ENCODE data around the gene TMEM131L.

TMEM131L gene

DNA sequence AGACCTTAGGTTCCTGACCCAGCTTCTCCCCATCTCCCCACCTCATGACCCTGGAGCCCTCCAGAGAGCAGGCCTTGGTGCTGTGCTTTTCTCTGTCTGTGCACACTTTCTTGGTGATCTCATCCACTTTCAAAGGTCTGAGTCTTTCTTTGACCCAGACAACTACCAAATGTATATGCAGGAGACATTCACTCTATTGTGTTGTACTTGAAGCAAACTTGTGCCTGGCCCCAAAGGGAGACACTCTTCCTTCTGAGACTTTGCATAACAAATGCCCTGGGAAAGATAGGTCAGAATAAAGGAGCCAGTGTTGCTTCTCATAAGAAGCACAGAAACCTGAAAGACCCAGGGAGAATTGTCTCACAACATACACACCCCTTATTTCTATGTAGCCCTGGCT, 163.6 kb downstream of the TMEM131L start:
- DNase-seq: no peak
- in situ Hi-C loops (cut with MboI; ENCODE audit: low pct_unique_long_range_greater_than_20kb, low sequenced_read_pairs): no loop called here

DNA sequence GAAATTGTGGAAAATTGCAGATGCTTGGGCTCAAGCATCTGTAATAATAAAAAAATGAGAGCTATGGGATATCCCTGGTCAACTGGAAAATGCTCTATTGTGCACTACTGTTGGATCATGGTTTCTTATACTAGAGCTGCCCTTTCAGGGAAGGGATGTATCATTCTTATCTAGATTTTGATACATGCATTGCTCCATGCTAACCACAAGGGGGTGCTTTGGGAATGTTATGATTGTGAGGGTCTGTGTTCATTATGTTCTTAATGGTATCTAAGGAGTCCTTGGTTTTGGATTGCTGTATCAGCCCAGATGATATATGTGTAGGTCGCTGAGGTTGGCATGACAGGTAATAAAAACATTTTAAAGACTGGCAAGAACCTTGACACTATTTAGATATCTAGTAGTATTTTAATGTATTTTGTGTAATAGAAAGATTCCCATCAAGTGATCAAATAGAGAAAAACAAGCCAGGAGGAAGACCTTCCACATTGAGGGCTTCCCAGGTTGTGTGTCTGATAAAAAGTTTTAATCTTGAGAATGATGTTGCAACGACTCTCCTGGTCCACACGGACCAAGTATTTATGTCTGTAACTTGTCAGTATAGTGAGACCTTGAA, 168.7 kb downstream of the TMEM131L start:
- peak; percentile 45 for DNase-seq
- in situ Hi-C loops (cut with MboI; ENCODE audit: low pct_unique_long_range_greater_than_20kb, low sequenced_read_pairs): no loop called here

DNA sequence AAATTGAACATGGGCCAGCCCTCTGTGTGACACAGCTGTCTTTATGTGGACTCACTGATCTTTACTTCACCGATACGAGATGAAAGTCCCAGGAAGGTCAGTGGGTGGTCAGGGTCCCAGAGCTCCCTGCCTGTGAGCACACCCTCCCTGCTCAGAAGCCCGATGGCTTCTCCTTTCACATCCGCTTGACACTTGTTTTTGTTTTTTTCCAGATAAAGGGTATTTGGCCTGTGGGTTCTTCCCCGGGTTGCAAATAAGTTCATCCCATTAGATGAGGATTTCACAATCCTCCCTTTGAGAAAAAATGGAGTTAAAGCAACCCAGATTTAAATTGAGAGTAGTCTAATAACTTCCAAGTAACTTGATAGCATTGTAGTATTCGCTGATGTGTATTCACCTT, 169.7 kb downstream of the TMEM131L start:
- in situ Hi-C loops (cut with MboI; ENCODE audit: low pct_unique_long_range_greater_than_20kb, low sequenced_read_pairs): no loop called here

DNA sequence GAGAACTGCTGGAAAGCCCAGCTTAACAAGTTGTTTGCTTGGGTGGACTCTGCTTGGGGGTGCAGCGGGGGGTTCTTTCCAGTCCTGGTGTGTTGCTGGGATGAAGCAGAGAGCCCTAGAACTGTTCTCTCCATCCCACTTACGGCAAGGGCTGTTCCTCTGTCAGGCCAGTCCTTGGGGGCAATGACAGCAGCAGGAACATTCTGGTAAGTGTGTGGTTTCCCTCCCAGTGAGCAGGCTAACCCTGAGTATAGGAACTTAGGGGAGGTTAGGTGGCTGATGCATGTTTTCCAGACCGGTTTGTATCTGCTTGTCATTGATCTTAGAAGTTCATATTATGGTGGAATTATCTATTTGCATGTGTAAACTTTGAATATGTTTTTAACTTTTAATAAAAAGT, 171.0 kb downstream of the TMEM131L start:
- in situ Hi-C loops (cut with MboI; ENCODE audit: low pct_unique_long_range_greater_than_20kb, low sequenced_read_pairs): no loop called here
- DNase-seq: no peak

More for the DNA sequence above, 169.7 kb downstream of the TMEM131L start:
- no peak for DNase-seq

DNA sequence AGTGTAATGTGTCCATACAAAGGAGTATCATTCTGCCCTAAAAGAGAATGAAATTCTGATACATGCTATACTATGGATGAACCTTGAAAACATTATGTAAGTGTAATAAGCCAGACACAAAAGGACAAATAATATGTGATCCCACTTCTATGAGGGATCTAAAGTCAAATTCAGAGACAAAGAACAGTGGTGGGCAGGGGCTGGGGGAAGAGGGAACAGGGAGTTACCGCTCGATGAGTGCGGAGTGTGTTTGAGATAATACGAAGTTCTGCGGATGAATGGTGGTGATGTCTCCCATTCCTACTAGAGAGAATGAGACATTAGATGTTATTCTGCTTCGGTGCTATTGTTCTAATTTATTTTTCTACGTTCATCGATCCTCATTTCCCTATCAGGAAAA, 171.9 kb downstream of the TMEM131L start:
- no peak for DNase-seq
- in situ Hi-C loops (cut with MboI; ENCODE audit: low pct_unique_long_range_greater_than_20kb, low sequenced_read_pairs): no loop called here

DNA sequence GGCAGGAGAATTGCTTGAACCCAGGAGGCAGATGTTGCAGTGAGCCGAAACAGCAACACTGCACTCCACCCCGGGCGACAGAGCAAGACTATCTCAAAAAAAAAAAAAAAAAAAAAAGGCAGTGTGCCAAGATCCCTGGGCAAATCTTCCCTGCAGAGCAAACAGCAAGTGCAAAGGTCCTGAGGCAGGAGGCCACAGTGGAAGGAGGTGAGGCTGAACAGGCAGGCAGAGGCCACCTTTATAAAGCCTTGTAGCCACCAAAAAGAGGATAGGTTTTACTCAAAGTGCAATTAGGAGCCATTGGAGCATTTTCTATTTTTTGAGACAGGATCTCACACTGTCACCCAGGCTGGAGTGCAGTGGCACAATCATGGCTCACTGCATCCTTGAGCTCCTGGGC, 172.8 kb downstream of the TMEM131L start:
- in situ Hi-C loops (cut with MboI; ENCODE audit: low pct_unique_long_range_greater_than_20kb, low sequenced_read_pairs): no loop called here
- DNase-seq: no peak

DNA sequence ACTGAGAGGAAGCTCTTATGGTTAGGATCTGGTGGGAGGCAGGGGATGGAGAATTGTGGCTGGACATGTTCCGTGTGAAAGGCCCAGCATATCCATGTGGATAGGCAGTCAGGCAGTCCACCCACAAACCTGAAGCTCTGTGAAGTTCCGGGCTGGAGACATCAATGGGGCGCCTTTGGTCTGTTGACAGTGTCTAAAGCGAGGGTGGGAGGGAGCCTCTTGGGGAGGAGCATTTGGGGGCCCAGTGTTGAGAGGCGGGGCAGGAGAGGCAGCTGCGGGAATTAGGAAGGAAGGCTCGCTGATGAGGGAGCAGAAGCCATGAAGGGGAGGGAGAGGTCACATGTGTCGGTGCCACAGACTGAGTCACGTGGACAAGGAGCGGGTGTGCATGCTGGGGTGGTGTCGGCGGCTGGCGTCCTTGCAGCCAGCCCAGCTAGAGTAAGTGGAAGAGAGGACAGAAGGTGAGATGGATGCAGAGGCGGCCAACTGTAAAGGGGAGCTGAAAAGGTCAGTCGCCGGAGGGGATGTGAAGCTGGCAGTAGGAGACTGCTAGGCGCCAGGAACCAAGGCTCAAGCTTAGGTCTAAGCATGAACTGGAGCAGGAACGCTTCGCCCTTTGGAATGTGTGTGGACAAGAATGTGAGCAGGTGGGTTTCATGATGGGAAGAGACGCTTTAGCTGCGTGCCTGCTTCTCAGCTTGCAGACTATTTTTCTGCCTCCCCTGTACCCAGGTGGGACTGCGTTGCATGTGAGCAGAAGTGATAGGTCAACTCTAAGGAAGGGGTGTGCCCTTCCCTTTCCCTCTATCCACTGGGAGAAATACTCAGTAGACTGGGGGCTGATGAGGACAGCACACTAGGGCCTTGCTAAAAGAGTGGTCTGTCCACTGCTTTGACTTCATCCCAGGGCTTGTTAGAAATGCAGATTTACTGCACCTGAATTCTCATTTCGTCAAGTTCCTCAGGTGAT, 174.0 kb downstream of the TMEM131L start:
- in situ Hi-C loops (cut with MboI; ENCODE audit: low pct_unique_long_range_greater_than_20kb, low sequenced_read_pairs): no loop called here
- no peak for DNase-seq

DNA sequence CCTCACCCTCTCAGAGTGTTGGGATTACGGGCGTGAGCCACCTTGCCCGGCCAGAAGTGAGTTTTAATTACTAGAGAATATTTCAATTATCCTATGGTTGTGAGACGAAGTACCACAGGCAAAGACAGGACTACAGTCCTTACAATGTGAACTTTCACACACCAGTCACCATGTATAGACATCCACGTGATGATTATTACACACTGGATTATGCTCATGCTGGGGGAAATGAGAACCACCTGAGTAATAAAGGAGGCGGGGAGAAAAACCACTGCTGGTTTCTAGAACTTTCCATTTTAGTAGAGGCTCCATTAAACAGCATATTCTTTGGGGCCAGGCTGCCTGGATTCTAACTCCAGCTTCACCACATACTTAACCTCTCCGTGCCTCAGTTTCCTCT, 175.4 kb downstream of the TMEM131L start:
- DNase-seq: no peak
- in situ Hi-C loops (cut with MboI; ENCODE audit: low pct_unique_long_range_greater_than_20kb, low sequenced_read_pairs): no loop called here

DNA sequence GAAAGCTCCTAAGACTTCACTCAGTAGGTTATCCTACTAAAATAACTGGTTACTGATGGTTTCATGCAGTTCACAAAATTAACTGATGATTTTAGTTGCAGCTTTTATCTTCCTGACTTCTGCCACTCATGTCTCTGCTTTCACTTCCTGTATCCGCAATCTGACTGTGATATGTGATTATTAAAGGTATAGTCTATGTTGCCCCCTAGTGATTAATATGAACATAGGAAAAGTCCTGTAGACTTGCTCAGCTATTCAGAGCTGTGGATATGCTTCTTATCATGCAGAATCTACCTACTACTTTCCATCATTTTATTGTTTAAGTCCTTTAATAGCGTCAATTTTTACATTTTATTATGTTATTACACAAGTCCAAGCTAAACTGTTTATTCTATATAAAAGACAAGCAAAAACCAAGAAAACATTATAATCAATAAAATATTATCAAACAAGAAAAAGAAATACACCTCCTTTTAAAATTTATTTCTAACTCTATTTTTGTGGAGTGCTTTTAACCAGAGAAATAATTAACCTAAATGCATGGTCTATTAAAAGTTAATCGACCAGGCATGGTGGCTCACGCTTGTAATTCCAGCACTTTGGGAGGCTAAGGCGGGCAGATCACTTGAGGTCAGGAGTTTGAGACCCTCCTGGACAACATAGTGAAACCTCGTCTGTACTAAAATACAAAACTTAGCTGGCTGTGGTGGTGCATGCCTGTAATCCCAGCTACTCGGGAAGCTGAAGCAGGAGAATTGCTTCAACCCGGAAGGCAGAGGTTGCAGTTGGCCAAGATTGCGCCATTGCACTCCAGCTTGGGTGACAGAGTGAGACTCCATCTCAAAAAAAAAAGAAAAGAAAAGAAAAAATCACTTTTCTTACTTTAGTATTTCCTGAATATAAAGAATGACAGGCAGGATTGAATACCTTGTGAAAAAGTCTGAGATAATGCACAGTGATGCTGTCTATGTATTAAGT, 177.5 kb downstream of the TMEM131L start:
- in situ Hi-C loops (cut with MboI; ENCODE audit: low pct_unique_long_range_greater_than_20kb, low sequenced_read_pairs): no loop called here
- peak; percentile 70 for DNase-seq

DNA sequence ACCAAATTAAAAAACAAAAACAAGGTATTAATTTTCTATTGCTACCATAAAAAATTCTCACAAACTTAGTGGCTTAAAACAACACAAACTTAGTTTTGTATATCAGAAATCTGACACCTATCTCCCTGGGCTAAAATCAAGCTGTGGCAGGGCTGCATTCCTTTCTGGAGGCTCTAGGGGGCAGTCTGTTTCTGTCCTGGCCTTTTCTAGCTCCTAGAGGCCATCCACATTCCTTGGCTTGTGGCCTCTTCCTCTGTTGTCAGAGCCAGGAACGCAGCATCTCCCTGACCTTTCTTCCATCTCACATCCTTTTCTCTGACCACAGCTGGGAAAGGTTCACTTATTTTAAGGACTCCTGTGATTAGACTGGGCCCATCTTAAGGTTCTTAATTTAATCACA, 179.0 kb downstream of the TMEM131L start:
- in situ Hi-C loops (cut with MboI; ENCODE audit: low pct_unique_long_range_greater_than_20kb, low sequenced_read_pairs): no loop called here
- DNase-seq: peak; percentile 60

DNA sequence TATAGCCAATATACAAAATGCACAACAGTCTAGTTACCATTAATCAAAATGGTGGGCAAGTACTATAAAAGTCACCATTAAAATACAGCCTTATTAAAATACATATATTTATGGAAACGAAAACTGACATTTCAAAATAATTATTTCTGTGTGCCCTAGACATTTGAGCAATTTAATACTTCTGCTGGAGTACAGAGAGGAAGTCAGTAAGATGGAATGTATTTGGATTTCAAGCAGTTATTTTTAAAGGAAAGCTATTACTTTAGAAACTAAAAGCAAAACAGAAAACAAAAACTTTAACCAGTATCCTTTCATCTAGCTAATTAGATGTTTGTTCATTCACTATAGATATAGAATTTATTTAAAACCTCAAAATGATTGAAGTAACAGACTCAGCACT, 180.1 kb downstream of the TMEM131L start:
- in situ Hi-C loops (cut with MboI; ENCODE audit: low pct_unique_long_range_greater_than_20kb, low sequenced_read_pairs): no loop called here
- DNase-seq: no peak

DNA sequence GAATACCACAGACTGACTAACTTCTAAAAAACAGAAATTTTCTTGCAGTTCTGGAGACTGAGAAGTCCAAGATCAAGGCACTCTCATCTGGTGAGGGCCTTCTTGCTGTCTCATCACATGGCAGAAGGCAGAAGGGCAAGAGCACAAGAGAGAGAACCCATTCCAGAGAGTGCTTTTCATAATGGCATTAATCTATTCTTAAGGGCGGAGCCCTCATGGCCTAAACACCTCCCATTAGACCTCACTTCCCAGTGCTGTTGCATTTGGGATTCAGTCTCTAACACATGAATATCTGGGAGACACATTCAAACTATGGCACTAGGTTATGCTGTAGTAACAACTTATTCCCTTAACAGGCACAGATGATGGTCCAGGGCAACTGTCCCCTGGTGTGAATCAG, 180.8 kb downstream of the TMEM131L start:
- no peak for DNase-seq
- in situ Hi-C loops (cut with MboI; ENCODE audit: low pct_unique_long_range_greater_than_20kb, low sequenced_read_pairs): no loop called here

DNA sequence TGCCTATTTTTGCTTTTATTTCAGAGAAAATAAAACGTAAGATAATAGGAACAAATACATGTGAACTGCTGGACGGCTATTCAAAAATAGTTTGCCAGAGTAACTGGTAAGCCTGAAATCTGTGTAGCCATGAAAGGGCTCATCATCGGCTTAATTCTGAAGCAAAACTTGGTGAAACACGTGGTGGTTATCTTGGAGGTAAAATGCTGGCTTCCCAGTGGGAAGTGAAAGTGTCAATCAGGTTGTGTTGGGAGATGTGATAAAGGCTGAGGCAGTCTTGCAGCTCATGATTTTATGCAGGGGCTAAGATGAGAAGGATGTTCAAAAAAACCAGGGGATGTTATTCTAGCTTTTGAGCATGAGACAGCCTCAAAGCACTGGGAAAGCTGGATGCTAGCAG, 181.8 kb downstream of the TMEM131L start:
- in situ Hi-C loops (cut with MboI; ENCODE audit: low pct_unique_long_range_greater_than_20kb, low sequenced_read_pairs): no loop called here
- no peak for DNase-seq

DNA sequence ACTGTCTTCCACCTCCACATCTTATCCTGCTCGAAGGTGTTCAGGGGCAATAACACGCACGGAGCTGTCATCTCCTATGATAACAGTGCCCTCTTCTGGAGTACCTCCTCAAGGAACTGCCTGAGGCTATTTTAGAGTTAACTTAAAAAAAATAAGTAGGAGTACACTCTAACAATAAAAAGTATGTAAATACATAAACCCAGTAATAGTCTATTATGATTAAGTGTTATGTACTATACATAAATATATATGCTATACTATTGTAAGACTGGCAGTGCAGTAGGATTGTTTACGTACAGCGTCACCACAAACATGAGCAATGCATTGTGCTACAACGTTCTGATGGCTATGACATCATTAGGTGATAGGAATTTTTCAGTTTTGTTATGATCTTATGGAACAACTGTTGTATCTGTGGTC, 183.4 kb downstream of the TMEM131L start:
- DNase-seq: peak; percentile 44
- in situ Hi-C loops (cut with MboI; ENCODE audit: low pct_unique_long_range_greater_than_20kb, low sequenced_read_pairs): no loop called here

DNA sequence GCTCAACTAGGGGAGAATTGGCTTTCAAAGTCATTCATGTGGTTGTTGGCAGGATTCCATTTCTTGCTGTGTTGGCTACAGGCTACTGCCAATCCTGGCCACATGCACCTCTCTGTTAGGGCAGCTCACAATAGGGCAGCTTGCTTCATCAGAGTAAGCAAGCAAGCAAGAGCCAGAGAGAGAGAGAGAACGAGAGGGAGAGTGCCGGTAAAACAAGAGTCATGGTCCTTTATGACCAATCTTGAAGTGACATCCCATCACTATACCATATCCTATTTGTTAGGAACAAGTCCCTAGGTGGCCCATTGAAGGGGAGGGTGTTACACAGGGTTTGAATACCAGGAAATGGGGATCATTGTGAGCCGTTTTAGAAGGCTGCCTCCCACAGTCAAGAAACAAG, 185.0 kb downstream of the TMEM131L start:
- in situ Hi-C loops (cut with MboI; ENCODE audit: low pct_unique_long_range_greater_than_20kb, low sequenced_read_pairs): no loop called here
- DNase-seq: no peak

DNA sequence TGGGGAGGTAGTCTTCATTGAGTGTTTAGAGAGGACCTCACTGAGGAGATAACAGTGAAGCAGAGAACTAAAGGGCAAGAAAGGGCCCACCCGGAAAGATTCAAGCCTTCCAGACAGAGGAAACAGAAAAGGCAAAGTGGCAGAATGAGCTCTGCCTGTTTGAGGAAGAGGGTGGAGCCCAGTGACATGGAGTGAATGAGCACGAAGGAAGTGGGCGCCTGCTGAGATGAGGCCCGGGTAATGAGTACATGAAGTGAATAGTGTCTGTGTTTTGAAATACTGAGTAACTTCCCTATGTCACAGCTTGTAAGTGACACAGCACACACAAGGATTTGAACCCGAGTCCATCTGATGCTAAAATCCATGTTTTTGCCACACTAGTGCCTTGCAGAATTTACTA, 185.4 kb downstream of the TMEM131L start:
- DNase-seq: peak; percentile 86
- in situ Hi-C loops (cut with MboI; ENCODE audit: low pct_unique_long_range_greater_than_20kb, low sequenced_read_pairs): no loop called here

DNA sequence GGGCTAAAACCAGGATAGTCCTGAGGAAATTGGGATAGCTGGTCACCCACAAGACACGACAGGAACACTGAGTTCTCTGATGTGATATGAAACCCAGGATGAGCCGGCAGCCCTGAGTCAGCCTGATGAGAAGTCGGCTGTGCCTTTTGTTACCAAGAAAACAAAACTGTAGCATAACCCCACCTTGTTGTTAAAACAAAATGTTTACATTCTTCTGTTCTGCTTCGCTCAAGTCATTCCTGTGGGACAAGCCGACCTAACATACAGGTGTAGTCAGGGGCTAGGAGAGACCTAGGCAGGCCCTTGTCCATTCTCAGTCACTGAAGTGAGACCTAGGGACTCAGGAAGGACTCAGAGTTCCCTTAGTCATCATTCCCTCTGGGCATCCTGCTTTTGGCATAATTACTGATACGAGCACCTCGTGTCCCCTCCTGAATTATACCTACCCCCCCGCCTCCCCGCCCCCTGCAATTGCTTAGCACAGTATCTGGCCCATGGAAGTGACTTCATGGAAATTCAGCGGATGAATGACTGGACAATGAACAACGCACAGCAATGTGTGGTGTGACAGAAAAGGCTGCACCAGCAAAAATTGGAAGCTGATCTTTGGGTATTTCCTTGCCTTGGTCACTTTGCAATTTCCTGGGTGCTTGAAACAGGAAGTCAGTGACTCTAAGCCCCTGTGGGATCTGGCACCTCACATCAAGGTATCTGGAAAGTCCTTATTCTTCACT, 186.1 kb downstream of the TMEM131L start:
- in situ Hi-C loops (cut with MboI; ENCODE audit: low pct_unique_long_range_greater_than_20kb, low sequenced_read_pairs): no loop called here
- no peak for DNase-seq

DNA sequence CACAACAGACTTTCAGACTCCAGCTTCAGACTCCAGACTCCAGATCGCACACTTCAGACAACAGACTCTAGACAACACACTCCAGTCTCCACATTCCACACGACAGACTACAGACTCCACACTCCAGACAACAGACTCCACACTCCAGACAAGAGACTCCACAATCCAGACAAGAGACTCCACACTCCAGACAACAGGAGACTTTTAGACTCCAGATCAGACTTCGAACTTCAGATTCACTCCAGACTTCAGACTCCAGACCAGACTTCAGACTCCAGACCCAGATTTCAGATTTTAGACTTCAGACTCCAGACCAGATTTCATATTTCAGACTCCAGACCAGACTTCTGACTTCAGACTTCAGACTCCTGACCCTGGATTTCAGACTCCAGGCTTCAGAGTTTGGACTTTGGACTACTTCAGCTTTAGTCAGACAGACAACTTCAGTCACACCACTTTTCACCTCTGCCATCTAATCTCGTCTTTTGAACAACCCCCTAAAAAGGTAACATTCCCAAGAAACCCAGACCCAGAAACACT, 188.9 kb downstream of the TMEM131L start:
- no peak for DNase-seq

DNA sequence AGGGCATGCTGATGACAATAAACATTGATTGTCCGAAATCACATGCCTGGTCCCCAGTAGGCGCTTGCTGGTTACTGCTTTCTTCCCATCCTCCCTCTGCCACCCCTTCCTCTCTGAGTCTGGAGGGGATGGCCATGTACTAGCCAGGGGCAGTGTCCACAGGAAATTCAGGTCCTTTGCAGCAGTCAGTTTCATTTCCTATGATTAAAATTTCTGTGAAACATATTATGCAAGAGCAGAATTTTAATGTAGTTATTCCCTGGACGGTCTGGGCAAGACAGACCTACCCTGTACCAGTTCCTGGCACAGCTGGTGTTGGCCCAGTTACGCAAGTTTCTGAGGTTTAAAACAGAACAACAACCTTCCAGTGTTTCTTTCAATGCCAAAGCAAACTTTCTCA, 189.8 kb downstream of the TMEM131L start:
- no peak for DNase-seq
- in situ Hi-C loops (cut with MboI; ENCODE audit: low pct_unique_long_range_greater_than_20kb, low sequenced_read_pairs): no loop called here

More for the DNA sequence above, 188.9 kb downstream of the TMEM131L start:
- in situ Hi-C loops (cut with MboI; ENCODE audit: low pct_unique_long_range_greater_than_20kb, low sequenced_read_pairs): no loop called here

All from KBM-7 (cell line).